Calu3 (cell line): ENCODE results near the gene SUPT6H. TPM values are rescaled to one million over a fixed set of nuclear protein-coding genes. Genes with fewer than 3 reads are reported as not detected.

Experiments
- BruUV-seq: library from RNA; stranded (reverse); fragments of 400-500 nt; replicated peaks from 2 replicates; lab custom pipeline; 2021; lab: Mats Ljungman, UMichigan
- CTCF ChIA-PET: fragments of 300-600 bp; sonication (Branson Sonifier 250); formaldehyde crosslinking; loops from one replicate; lab custom pipeline; 2022; ENCODE audit warnings: antibody characterized with exemption; lab: Charles Lee
- DNase-seq: peaks from one replicate; pipeline ENCODE4 v3.0.0; 2022
- H3K27ac Mint-ChIP-seq: one replicate; pipeline ENCODE4 v1.8.0; 2022; ENCODE audit warnings: mixed read lengths; ENCODE audit not compliant: unreplicated experiment
- H3K27me3 Mint-ChIP-seq: one replicate; pipeline ENCODE4 v1.8.0; 2022; ENCODE audit warnings: mixed read lengths; ENCODE audit not compliant: unreplicated experiment
- H3K36me3 Mint-ChIP-seq: one replicate; pipeline ENCODE4 v1.8.0; 2022; ENCODE audit warnings: mild to moderate bottlenecking, moderate library complexity, mixed read lengths; ENCODE audit not compliant: insufficient read depth, unreplicated experiment
- H3K4me1 Mint-ChIP-seq: one replicate; pipeline ENCODE4 v1.8.0; 2022; ENCODE audit warnings: mild to moderate bottlenecking, low read depth, mixed read lengths; ENCODE audit not compliant: unreplicated experiment
- H3K4me3 Mint-ChIP-seq: one replicate; pipeline ENCODE4 v1.8.0; 2022; ENCODE audit warnings: mild to moderate bottlenecking, low read depth, moderate library complexity, mixed read lengths; ENCODE audit not compliant: unreplicated experiment
- H3K9me3 Mint-ChIP-seq: one replicate; pipeline ENCODE4 v1.8.0; 2022; ENCODE audit warnings: low read depth, mixed read lengths; ENCODE audit not compliant: unreplicated experiment
- intact Hi-C: fragments of 100-400 bp; cut with micrococcal nuclease; formaldehyde crosslinking; loops from one replicate; pipeline ENCODE4 v1.10.0; 2022; ENCODE audit not compliant: unreplicated experiment
- total RNA-seq: library from RNA; stranded (reverse); gene quantifications from 2 replicates; pipeline ENCODE4 v1.2.3, GENCODE V29; 2022
- TF ChIP-seq, protein P1 (sequence below): fragments of 200-600 bp; IDR thresholded peaks from one replicate; pipeline ENCODE4 v1.8.0; 2022; ENCODE audit warnings: antibody characterized with exemption; ENCODE audit not compliant: unreplicated experiment

The SUPT6H gene
- total RNA-seq, 1 experiment from 2014 or later: 107 TPM

- CTCF ChIA-PET: no interaction called here
- Mint-ChIP-seq H3K27ac (no peak overlapping the region), H3K4me1 (no peaks in the 10 kb centered on the region), H3K27me3 (no peaks in the 10 kb centered on the region), H3K4me3 (no peak overlapping the region), H3K9me3 (no peaks in the 10 kb centered on the region), H3K36me3 (peaks cover 45% of the 10 kb centered on the region)
- TF ChIP-seq, protein P1, sequence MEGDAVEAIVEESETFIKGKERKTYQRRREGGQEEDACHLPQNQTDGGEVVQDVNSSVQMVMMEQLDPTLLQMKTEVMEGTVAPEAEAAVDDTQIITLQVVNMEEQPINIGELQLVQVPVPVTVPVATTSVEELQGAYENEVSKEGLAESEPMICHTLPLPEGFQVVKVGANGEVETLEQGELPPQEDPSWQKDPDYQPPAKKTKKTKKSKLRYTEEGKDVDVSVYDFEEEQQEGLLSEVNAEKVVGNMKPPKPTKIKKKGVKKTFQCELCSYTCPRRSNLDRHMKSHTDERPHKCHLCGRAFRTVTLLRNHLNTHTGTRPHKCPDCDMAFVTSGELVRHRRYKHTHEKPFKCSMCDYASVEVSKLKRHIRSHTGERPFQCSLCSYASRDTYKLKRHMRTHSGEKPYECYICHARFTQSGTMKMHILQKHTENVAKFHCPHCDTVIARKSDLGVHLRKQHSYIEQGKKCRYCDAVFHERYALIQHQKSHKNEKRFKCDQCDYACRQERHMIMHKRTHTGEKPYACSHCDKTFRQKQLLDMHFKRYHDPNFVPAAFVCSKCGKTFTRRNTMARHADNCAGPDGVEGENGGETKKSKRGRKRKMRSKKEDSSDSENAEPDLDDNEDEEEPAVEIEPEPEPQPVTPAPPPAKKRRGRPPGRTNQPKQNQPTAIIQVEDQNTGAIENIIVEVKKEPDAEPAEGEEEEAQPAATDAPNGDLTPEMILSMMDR: no peak
- BruUV-seq: no TSS peak
- no peak for DNase-seq
- intact Hi-C loops: no loop called here
Observed at GRCh38 chr17:28626818-28627217, 35.2 kb upstream of the SUPT6H start.

- no peak overlapping the region for H3K4me3 Mint-ChIP-seq
- CTCF ChIA-PET: interaction anchor here (0.7 to 1.8 kb wide), 4 partner anchors 10 to 279 kb away, joined by 3 to 9 read pairs (median 4); partner anchors contain the start of gene BLTP2
- BruUV-seq: TSS peak; percentile 5
- no peaks in the 10 kb centered on the region for H3K9me3 Mint-ChIP-seq
- TF ChIP-seq, protein P1: no peak
- H3K27me3 Mint-ChIP-seq: no peaks in the 10 kb centered on the region
- no peak for DNase-seq
- intact Hi-C loops: no loop called here
- H3K36me3 Mint-ChIP-seq: peaks cover 77% of the 10 kb centered on the region
- H3K27ac Mint-ChIP-seq: no peak overlapping the region
- H3K4me1 Mint-ChIP-seq: no peaks in the 10 kb centered on the region
Observed at GRCh38 chr17:28634206-28634865, 27.7 kb upstream of the SUPT6H start.

GRCh38 chr17:28635506-28635905 is 26.5 kb upstream of the SUPT6H start:
- CTCF ChIA-PET: interaction anchor here (0.6 to 1.8 kb wide), 3 partner anchors 9 to 24 kb away, joined by 3 to 6 read pairs (median 3); partner anchors contain the start of gene BLTP2
- H3K4me1 Mint-ChIP-seq: no peaks in the 10 kb centered on the region
- no peak overlapping the region for H3K27ac Mint-ChIP-seq
- no peak overlapping the region for H3K4me3 Mint-ChIP-seq
- intact Hi-C loops: no loop called here
- no peaks in the 10 kb centered on the region for H3K9me3 Mint-ChIP-seq
- TF ChIP-seq, protein P1: no peak
- no peaks in the 10 kb centered on the region for H3K27me3 Mint-ChIP-seq
- peaks cover 73% of the 10 kb centered on the region for H3K36me3 Mint-ChIP-seq
- no peak for DNase-seq
- no TSS peak for BruUV-seq

DNA sequence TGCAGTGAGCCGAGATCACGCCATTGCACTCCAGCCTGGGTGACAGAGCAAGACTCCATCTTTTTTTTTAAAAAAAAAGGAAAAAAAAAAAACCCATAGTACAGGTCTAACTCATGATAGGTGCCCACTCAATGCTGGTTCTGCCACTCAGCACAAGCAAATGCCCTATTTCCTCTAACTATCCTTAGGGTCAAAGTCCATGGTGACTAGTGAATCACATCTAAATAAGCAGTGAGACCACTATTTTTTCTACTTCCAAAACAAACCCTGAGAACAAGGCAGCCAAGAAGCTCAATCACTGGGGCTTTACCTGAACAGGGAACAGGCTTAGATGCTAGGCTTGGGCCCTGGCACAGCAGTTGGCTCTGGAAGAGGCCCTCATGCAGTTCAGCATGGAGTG is 20.4 kb upstream of the SUPT6H start:
- BruUV-seq: no TSS peak
- Mint-ChIP-seq H3K9me3 (no peaks in the 10 kb centered on the region), H3K4me1 (peaks cover 34% of the 10 kb centered on the region), H3K27me3 (no peaks in the 10 kb centered on the region), H3K36me3 (peaks cover 76% of the 10 kb centered on the region), H3K27ac (no peak overlapping the region), H3K4me3 (no peak overlapping the region)
- intact Hi-C loops: loop anchor here (10.0 kb wide), 1 partner anchor 53 kb away; no protein-coding TSS in a partner anchor
- TF ChIP-seq, protein P1: no peak
- CTCF ChIA-PET: no interaction called here
- no peak for DNase-seq
